HCT116 (cell line): ENCODE results near the gene PYROXD2. TPM values are rescaled to one million over a fixed set of nuclear protein-coding genes. Genes with fewer than 3 reads are reported as not detected.

ENCODE experiments used
- ATAC-seq: fragments of 200-7000 bp; cut with Tn5 transposase; 2 replicates; pipeline ENCODE4 v1.9.1; 2020; ENCODE audit warnings: mild to moderate bottlenecking, moderate library complexity
- BruUV-seq: library from RNA; stranded (reverse); fragments of 400-500 nt; replicated peaks from 2 replicates; lab custom pipeline; 2021; lab: Mats Ljungman, UMichigan
- CTCF ChIA-PET: fragments of 300-600 bp; sonication (Branson Sonifier 250); formaldehyde crosslinking; loops from one replicate; lab custom pipeline; 2021; ENCODE audit warnings: antibody characterized with exemption; lab: Charles Lee
- POLR2A ChIA-PET: fragments of 300-600, 350-600 bp; sonication (Branson Sonifier 250); formaldehyde crosslinking; loops from one replicate; lab custom pipeline; 2021; ENCODE audit warnings: antibody characterized with exemption; lab: Charles Lee
- RAD21 ChIA-PET, 2 experiments: fragments of 300-600 bp; sonication (Branson Sonifier 250); formaldehyde crosslinking; loops; one replicate each; lab custom pipeline; 2023; ENCODE audit warnings: low total read pairs in 2 of 2; ENCODE audit not compliant: uncharacterized antibody in 2 of 2, unreplicated experiment in 2 of 2, low non-redundant PET in 1 of 2; lab: Charles Lee
- DNase-seq: peaks from one replicate; pipeline ENCODE4 v3.0.0-alpha.2; 2010; ENCODE audit warnings: low read depth, low spot score
- H2AFZ ChIP-seq: fragments of 200-600 bp; shearing (Covaris generic), sonication (generic); 2 replicates; pipeline ENCODE4 v1.6.1; 2017; ENCODE audit warnings: low read depth, mixed run types, mixed read lengths, antibody characterized with exemption, low read length; ENCODE audit not compliant: poor library complexity, severe bottlenecking
- H3K27ac ChIP-seq: 2 replicates; pipeline ENCODE4 v1.5.1; 2012; ENCODE audit warnings: low read depth, low read length
- H3K27me3 ChIP-seq: fragments of 200-600 bp; sonication (generic); 2 replicates; pipeline ENCODE4 v1.6.1; 2016; ENCODE audit warnings: mixed run types, low read length, mixed read lengths; ENCODE audit not compliant: insufficient read depth
- H3K36me3 ChIP-seq, 2 experiments: fragments of 200-500 bp in 1 of 2; fragments of 200-600 bp in 1 of 2; sonication (Bioruptor generic) in 1 of 2; sonication (generic) in 1 of 2; 2 replicates each; pipeline versions ENCODE4 v1.5.1 to v1.6.1; 2014 to 2016; ENCODE audit warnings: low read length in 2 of 2, inconsistent platforms in 1 of 2, mixed read lengths in 1 of 2, mixed run types in 1 of 2; ENCODE audit not compliant: insufficient read depth in 2 of 2, control insufficient read depth in 1 of 2
- H3K4me1 ChIP-seq, 2 experiments: fragments of 200-600 bp in 1 of 2; sonication (generic) in 1 of 2; 2 replicates each; pipeline versions ENCODE4 v1.5.1 to v1.6.1; 2012 to 2017; ENCODE audit warnings: low read length in 2 of 2, inconsistent platforms in 1 of 2, mild to moderate bottlenecking in 1 of 2, mixed read lengths in 1 of 2, mixed run types in 1 of 2, moderate library complexity in 1 of 2; ENCODE audit not compliant: insufficient read depth in 2 of 2, control insufficient read depth in 1 of 2
- H3K4me2 ChIP-seq: fragments of 200-600 bp; sonication (generic); 2 replicates; pipeline ENCODE4 v1.6.1; 2017; ENCODE audit warnings: mixed run types, low read length, mixed read lengths
- H3K4me3 ChIP-seq, 2 experiments: fragments of 200-600 bp in 1 of 2; sonication (generic) in 1 of 2; replicated peaks in 1 of 2; 2 replicates each; pipeline ENCODE4 v1.5.1; 2011 to 2016; ENCODE audit warnings: low read length in 2 of 2, control low read depth in 1 of 2, low read depth in 1 of 2, mild to moderate bottlenecking in 1 of 2, mixed read lengths in 1 of 2, mixed run types in 1 of 2
- H3K79me2 ChIP-seq: fragments of 200-600 bp; sonication (generic); 2 replicates; pipeline ENCODE4 v1.6.1; 2017; ENCODE audit warnings: mild to moderate bottlenecking, mixed run types, low read length, moderate library complexity, mixed read lengths; ENCODE audit not compliant: insufficient read depth
- H3K9ac ChIP-seq: fragments of 200-600 bp; sonication (generic); 2 replicates; pipeline ENCODE4 v1.6.1; 2016; ENCODE audit warnings: low read length, mixed read lengths
- H3K9me2 ChIP-seq: fragments of 200-600 bp; sonication (generic), shearing (Covaris generic); 2 replicates; pipeline ENCODE4 v1.6.1; 2017; ENCODE audit warnings: mixed run types, mild to moderate bottlenecking, moderate library complexity; ENCODE audit not compliant: insufficient read depth
- H3K9me3 ChIP-seq, 2 experiments: fragments of 200-500 bp in 1 of 2; fragments of 200-600 bp in 1 of 2; sonication (Bioruptor generic) in 1 of 2; sonication (generic) in 1 of 2; 2 replicates each; pipeline ENCODE4 v1.6.1; 2014 to 2017; ENCODE audit warnings: low read length in 2 of 2, mixed read lengths in 2 of 2, inconsistent platforms in 1 of 2, low read depth in 1 of 2, mild to moderate bottlenecking in 1 of 2, mixed run types in 1 of 2, moderate library complexity in 1 of 2; ENCODE audit not compliant: control insufficient read depth in 1 of 2, insufficient read depth in 1 of 2
- H4K20me1 ChIP-seq: fragments of 200-600 bp; sonication (generic), shearing (Covaris generic); 2 replicates; pipeline ENCODE4 v1.6.1; 2017; ENCODE audit warnings: mixed run types, mild to moderate bottlenecking, moderate library complexity; ENCODE audit not compliant: insufficient read depth
- JUND ChIP-seq: IDR thresholded peaks from 2 replicates; pipeline ENCODE4 v1.6.1; 2012
- YY1 ChIP-seq: IDR thresholded peaks from 2 replicates; pipeline ENCODE4 v1.6.1; 2011; ENCODE audit warnings: low read length, low read depth, moderate library complexity, mild to moderate bottlenecking; ENCODE audit not compliant: insufficient replicate concordance; ENCODE audit errors: extremely low read depth
- ZFX ChIP-seq: fragments of 450-650 bp; IDR thresholded peaks from 2 replicates; pipeline ENCODE4 v1.6.1; 2017
- intact Hi-C: fragments of 100-400 bp; cut with micrococcal nuclease; formaldehyde crosslinking; loops from 2 replicates; pipeline ENCODE4 v1.10.0; 2022
- total RNA-seq: library from RNA; stranded (reverse); gene quantifications from one replicate; pipeline ENCODE4 v1.2.1, GENCODE V29; 2021; ENCODE audit not compliant: unreplicated experiment
- TF ChIP-seq, protein P1 (sequence below): IDR thresholded peaks from 2 replicates; pipeline ENCODE4 v1.6.1; 2011; ENCODE audit warnings: mild to moderate bottlenecking, low read length, moderate library complexity; ENCODE audit not compliant: insufficient replicate concordance; ENCODE audit errors: extremely low read depth
- TF ChIP-seq, protein P2 (sequence below), 3 experiments: fragments of 200-600 bp in 1 of 3; sonication (generic) in 1 of 3; IDR thresholded peaks in 2 of 3; conservative IDR thresholded peaks in 1 of 3; 2 replicates each; pipeline ENCODE4 v1.5.1; 2012 to 2017; ENCODE audit warnings: low read depth in 2 of 3, low read length in 2 of 3, antibody characterized with exemption in 1 of 3, borderline replicate concordance in 1 of 3, control low read depth in 1 of 3, mild to moderate bottlenecking in 1 of 3, mixed read lengths in 1 of 3, mixed run types in 1 of 3, moderate library complexity in 1 of 3; ENCODE audit not compliant: insufficient read depth in 1 of 3

Gene PYROXD2
- total RNA-seq, 1 experiment from 2014 or later: 14.2 TPM

DNA sequence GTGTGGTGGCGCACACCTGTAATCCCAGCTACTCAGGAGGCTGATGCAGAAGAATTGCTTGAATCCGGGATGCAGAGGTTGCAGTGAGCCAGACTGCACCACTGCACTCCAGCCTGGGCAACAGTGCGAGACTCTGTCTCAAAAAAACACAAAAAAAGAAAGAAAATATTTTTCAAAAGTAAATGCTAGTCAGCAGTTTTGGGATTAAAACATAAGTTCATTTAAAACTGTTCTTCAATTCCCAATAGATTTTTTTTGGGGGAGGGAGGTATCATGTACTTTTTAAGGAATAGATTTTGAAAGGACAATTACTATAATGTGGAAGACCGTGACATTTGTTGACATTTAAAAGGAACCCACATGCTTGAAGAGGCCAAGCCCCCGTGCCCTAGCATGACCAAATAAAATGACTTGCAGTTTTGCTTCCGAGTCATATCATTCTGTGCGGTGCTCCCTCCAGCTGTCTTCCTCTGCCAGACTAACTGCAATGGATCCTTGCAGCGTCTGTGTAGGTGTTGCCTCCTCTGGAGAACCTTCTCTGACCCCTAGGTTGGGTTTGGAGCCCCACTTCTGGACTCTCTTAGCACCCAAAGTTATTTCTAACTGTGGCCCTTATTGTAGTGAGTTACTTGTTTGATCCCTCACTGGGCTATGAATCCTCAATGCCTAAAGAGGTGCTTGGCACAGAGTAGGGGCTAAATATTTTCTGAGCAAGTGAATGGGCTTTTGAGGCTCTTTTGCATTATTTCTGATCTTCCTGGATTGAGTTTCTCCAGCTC, 49.2 kb upstream of the PYROXD2 start (continued):
- TF ChIP-seq, protein P1, sequence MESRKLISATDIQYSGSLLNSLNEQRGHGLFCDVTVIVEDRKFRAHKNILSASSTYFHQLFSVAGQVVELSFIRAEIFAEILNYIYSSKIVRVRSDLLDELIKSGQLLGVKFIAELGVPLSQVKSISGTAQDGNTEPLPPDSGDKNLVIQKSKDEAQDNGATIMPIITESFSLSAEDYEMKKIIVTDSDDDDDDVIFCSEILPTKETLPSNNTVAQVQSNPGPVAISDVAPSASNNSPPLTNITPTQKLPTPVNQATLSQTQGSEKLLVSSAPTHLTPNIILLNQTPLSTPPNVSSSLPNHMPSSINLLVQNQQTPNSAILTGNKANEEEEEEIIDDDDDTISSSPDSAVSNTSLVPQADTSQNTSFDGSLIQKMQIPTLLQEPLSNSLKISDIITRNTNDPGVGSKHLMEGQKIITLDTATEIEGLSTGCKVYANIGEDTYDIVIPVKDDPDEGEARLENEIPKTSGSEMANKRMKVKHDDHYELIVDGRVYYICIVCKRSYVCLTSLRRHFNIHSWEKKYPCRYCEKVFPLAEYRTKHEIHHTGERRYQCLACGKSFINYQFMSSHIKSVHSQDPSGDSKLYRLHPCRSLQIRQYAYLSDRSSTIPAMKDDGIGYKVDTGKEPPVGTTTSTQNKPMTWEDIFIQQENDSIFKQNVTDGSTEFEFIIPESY: no peak
- no peak for TF ChIP-seq YY1
- TF ChIP-seq, protein P2, sequence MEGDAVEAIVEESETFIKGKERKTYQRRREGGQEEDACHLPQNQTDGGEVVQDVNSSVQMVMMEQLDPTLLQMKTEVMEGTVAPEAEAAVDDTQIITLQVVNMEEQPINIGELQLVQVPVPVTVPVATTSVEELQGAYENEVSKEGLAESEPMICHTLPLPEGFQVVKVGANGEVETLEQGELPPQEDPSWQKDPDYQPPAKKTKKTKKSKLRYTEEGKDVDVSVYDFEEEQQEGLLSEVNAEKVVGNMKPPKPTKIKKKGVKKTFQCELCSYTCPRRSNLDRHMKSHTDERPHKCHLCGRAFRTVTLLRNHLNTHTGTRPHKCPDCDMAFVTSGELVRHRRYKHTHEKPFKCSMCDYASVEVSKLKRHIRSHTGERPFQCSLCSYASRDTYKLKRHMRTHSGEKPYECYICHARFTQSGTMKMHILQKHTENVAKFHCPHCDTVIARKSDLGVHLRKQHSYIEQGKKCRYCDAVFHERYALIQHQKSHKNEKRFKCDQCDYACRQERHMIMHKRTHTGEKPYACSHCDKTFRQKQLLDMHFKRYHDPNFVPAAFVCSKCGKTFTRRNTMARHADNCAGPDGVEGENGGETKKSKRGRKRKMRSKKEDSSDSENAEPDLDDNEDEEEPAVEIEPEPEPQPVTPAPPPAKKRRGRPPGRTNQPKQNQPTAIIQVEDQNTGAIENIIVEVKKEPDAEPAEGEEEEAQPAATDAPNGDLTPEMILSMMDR (IDR thresholded peaks at IDR 0.05 in 2 of 3, conservative IDR thresholded peaks at IDR 0.05 in 1 of 3; ENCODE audit: borderline replicate concordance in 1 of 3, insufficient read depth in 1 of 3, low read depth in 2 of 3, low read length in 2 of 3): no peak

DNA sequence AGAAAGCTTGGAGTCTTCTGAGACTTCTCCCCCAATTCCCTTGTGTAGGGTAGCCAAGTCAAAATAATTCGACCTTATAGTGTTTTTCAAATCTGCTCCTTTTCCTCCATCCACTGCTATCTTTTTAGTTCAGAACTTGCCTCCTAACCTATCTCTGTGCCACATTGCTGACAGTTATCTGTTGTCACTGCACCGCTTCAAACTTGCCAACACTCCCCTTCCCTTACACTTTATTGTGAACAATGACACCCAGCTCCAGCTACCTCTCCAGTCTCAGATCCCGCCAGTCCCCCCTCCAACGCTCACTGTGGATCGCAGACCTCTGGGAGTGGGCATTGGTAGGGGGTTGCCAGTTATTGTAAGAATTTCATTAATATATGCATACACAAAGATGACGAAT, 48.0 kb upstream of the PYROXD2 start:
- intact Hi-C loops: loop anchor here (10.0 kb wide), 1 partner anchor 912 kb away; no protein-coding TSS in a partner anchor
- POLR2A ChIA-PET: no interaction called here
- TF ChIP-seq JUND (no peak), ZFX (no peak)
- Histone ChIP-seq H3K36me3 (no peaks in the 10 kb centered on the region), H3K27me3 (no peaks in the 10 kb centered on the region; the same call in 1 of the 2 replicates), H3K9me3 (no peaks in the 10 kb centered on the region), H4K20me1 (no peaks in the 10 kb centered on the region), H3K4me3 (no peak overlapping the region), H3K27ac (no peak overlapping the region), H3K79me2 (no peaks in the 10 kb centered on the region), H3K4me1 (peaks cover 11 to 26% of the 10 kb centered on the region in 2 experiments), H2AFZ (no peak overlapping the region), H3K4me2 (no peak overlapping the region), H3K9me2 (no peaks in the 10 kb centered on the region), H3K9ac (no peak overlapping the region)
- no peak for ATAC-seq
- no peak for DNase-seq
- BruUV-seq: no TSS peak
- RAD21 ChIA-PET: no interaction called here
- CTCF ChIA-PET: no interaction called here
